ENCODE results near the gene AFAP1L1.

Gene AFAP1L1

GRCh38 chr5:149386166-149386565 is 114.5 kb downstream of the AFAP1L1 start:
- Histone ChIP-seq H3K14ac (ENCODE audit: low read length) (no peak overlapping the region), H3K23ac (ENCODE audit: low read depth, low read length, poor library complexity) (no peak overlapping the region), H2BK12ac (ENCODE audit: low read length) (no peak overlapping the region), H3K4me1 (ENCODE audit: control insufficient read depth in 2 of 2, insufficient read depth in 1 of 2, low read depth in 1 of 2, low read length in 2 of 2) (peaks cover 8% of the 10 kb centered on the region in 2 donors), H4K91ac (ENCODE audit: low read depth, low read length, poor library complexity) (no peak overlapping the region), H3K4me2 (ENCODE audit: insufficient read depth, low read length, poor library complexity, severe bottlenecking) (no peak overlapping the region), H3K4me3 (ENCODE audit: low read length in 2 of 2) (no peak overlapping the region), H3K9me3 (replicated peaks in 1 of 2; ENCODE audit: control insufficient read depth in 2 of 2, insufficient read depth in 1 of 2, low read depth in 1 of 2, low read length in 2 of 2) (peaks cover 3 to 4% of the 10 kb centered on the region in 2 donors), H2BK5ac (ENCODE audit: low read length) (no peak overlapping the region), H3K27ac (replicated peaks; ENCODE audit: low read length) (no peak overlapping the region), H3K79me1 (ENCODE audit: low read depth, low read length) (no peaks in the 10 kb centered on the region), H4K8ac (ENCODE audit: low read depth, low read length) (no peak overlapping the region), H3K9ac (ENCODE audit: low read depth, low read length, poor library complexity) (no peak overlapping the region), H3K36me3 (replicated peaks in 1 of 2; ENCODE audit: control insufficient read depth in 2 of 2, insufficient read depth in 2 of 2, low read length in 2 of 2) (no peaks in the 10 kb centered on the region), H2AK5ac (ENCODE audit: low read depth, low read length) (no peak overlapping the region), H3K27me3 (ENCODE audit: control insufficient read depth in 3 of 3, insufficient read depth in 3 of 3, low read depth in 1 of 3, low read length in 3 of 3) (no peaks in the 10 kb centered on the region), H2BK15ac (ENCODE audit: low read length) (no peak overlapping the region), H2BK120ac (ENCODE audit: low read depth, low read length) (no peak overlapping the region), H2AFZ (ENCODE audit: low read length) (no peak overlapping the region), H3K4ac (ENCODE audit: low read length) (no peak overlapping the region), H3K18ac (ENCODE audit: low read length) (no peak overlapping the region)
- no peak for DNase-seq (ENCODE audit: low spot score)
- no CpG with 5 or more reads among the region's 5 CpGs for WGBS, 2 donors (ENCODE audit: extremely low coverage in 2 of 2, insufficient read length in 2 of 2, insufficient replicate concordance in 1 of 2)

DNA sequence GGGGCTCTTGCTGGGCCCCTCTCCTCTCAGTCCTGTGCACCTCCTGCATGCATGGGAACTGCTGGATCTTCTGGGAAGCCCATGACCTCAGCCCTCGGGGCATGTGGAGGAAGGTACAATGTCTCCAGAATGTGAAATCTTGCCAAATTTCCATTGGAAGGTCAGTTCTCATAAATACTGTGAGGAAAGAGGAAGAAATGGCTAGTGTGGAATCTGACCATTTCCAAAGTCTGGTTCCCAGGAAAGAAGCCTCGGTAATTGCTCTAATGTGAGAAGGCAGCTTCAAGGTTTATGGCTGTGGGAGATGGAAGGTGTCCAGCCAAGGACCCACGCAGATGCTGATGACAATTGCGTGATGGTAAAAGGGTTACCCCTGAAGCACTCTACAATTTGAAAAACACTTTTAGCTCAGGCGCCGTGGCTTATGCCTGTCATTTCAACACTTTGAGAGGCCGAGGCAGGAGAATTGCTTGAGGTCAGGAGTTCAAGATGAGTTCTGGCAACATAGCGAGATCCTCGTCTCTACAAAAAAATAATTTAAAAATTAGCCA is 115.5 kb downstream of the AFAP1L1 start:
- H3K4ac ChIP-seq (ENCODE audit: low read length), result no peak overlapping the region
- no peak overlapping the region for H3K18ac ChIP-seq (ENCODE audit: low read length)
- H4K8ac ChIP-seq (ENCODE audit: low read depth, low read length), result no peak overlapping the region
- no peaks in the 10 kb centered on the region for H3K79me1 ChIP-seq (ENCODE audit: low read depth, low read length)
- H3K14ac ChIP-seq (ENCODE audit: low read length), result no peak overlapping the region
- no peak overlapping the region for H3K27ac ChIP-seq (replicated peaks; ENCODE audit: low read length)
- no peak overlapping the region for H2AK5ac ChIP-seq (ENCODE audit: low read depth, low read length)
- peaks cover under 1 to 2% of the 10 kb centered on the region in 2 donors for H3K4me1 ChIP-seq (ENCODE audit: control insufficient read depth in 2 of 2, insufficient read depth in 1 of 2, low read depth in 1 of 2, low read length in 2 of 2)
- H4K91ac ChIP-seq (ENCODE audit: low read depth, low read length, poor library complexity), result no peak overlapping the region
- peaks cover 3 to 4% of the 10 kb centered on the region in 2 donors for H3K9me3 ChIP-seq (replicated peaks in 1 of 2; ENCODE audit: control insufficient read depth in 2 of 2, insufficient read depth in 1 of 2, low read depth in 1 of 2, low read length in 2 of 2)
- H2BK5ac ChIP-seq (ENCODE audit: low read length), result no peak overlapping the region
- WGBS, 2 donors (ENCODE audit: extremely low coverage in 2 of 2, insufficient read length in 2 of 2, insufficient replicate concordance in 1 of 2), result no CpG with 5 or more reads among the region's 9 CpGs
- H3K23ac ChIP-seq (ENCODE audit: low read depth, low read length, poor library complexity), result no peak overlapping the region
- no peak overlapping the region for H2AFZ ChIP-seq (ENCODE audit: low read length)
- H2BK15ac ChIP-seq (ENCODE audit: low read length), result no peak overlapping the region
- no peak overlapping the region for H2BK12ac ChIP-seq (ENCODE audit: low read length)
- DNase-seq (ENCODE audit: low spot score), result no peak
- H3K4me2 ChIP-seq (ENCODE audit: insufficient read depth, low read length, poor library complexity, severe bottlenecking), result no peak overlapping the region
- no peak overlapping the region for H3K4me3 ChIP-seq (ENCODE audit: low read length in 2 of 2)
- no peak overlapping the region for H2BK120ac ChIP-seq (ENCODE audit: low read depth, low read length)
- no peaks in the 10 kb centered on the region for H3K27me3 ChIP-seq (ENCODE audit: control insufficient read depth in 3 of 3, insufficient read depth in 3 of 3, low read depth in 1 of 3, low read length in 3 of 3)
- H3K9ac ChIP-seq (ENCODE audit: low read depth, low read length, poor library complexity), result no peak overlapping the region
- H3K36me3 ChIP-seq (replicated peaks in 1 of 2; ENCODE audit: control insufficient read depth in 2 of 2, insufficient read depth in 2 of 2, low read length in 2 of 2), result no peaks in the 10 kb centered on the region

DNA sequence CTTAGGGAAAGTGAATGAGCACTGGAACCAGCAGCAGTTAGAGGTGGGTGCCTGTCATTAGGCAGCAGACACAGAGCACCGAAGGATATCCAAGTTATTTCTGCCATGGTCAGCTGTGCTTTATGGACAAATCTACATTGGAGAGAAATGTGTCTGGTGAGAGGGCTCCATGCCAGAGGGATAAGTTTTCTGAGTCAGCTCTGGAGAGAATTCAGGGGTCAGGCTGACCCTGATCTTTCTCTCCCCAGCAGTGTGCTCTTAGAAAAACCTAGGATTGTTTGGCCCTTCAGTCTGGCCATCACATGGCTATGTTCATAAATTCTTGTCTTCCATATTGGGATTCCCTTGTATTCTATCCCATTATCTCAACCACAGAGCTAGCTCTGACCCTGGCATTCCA is 116.3 kb downstream of the AFAP1L1 start:
- H3K9me3 ChIP-seq (replicated peaks in 1 of 2; ENCODE audit: control insufficient read depth in 2 of 2, insufficient read depth in 1 of 2, low read depth in 1 of 2, low read length in 2 of 2), result peaks cover 3 to 4% of the 10 kb centered on the region in 2 donors
- no peak overlapping the region for H3K4me3 ChIP-seq (ENCODE audit: low read length in 2 of 2)
- no peak overlapping the region for H4K8ac ChIP-seq (ENCODE audit: low read depth, low read length)
- no peak overlapping the region for H3K9ac ChIP-seq (ENCODE audit: low read depth, low read length, poor library complexity)
- no peaks in the 10 kb centered on the region for H3K27me3 ChIP-seq (ENCODE audit: control insufficient read depth in 3 of 3, insufficient read depth in 3 of 3, low read depth in 1 of 3, low read length in 3 of 3)
- no CpG with 5 or more reads among the region's 1 CpG for WGBS, 2 donors (ENCODE audit: extremely low coverage in 2 of 2, insufficient read length in 2 of 2, insufficient replicate concordance in 1 of 2)
- H3K4me1 ChIP-seq (ENCODE audit: control insufficient read depth in 2 of 2, insufficient read depth in 1 of 2, low read depth in 1 of 2, low read length in 2 of 2), result peaks cover 0 to 2% of the 10 kb centered on the region in 2 donors
- H2BK12ac ChIP-seq (ENCODE audit: low read length), result no peak overlapping the region
- no peaks in the 10 kb centered on the region for H3K36me3 ChIP-seq (replicated peaks in 1 of 2; ENCODE audit: control insufficient read depth in 2 of 2, insufficient read depth in 2 of 2, low read length in 2 of 2)
- no peak for DNase-seq (ENCODE audit: low spot score)
- H3K4ac ChIP-seq (ENCODE audit: low read length), result no peak overlapping the region
- no peak overlapping the region for H2BK120ac ChIP-seq (ENCODE audit: low read depth, low read length)
- H3K4me2 ChIP-seq (ENCODE audit: insufficient read depth, low read length, poor library complexity, severe bottlenecking), result no peak overlapping the region
- no peaks in the 10 kb centered on the region for H3K79me1 ChIP-seq (ENCODE audit: low read depth, low read length)
- no peak overlapping the region for H3K14ac ChIP-seq (ENCODE audit: low read length)
- H2BK15ac ChIP-seq (ENCODE audit: low read length), result no peak overlapping the region
- H2AK5ac ChIP-seq (ENCODE audit: low read depth, low read length), result no peak overlapping the region
- no peak overlapping the region for H2BK5ac ChIP-seq (ENCODE audit: low read length)
- no peak overlapping the region for H3K23ac ChIP-seq (ENCODE audit: low read depth, low read length, poor library complexity)
- H4K91ac ChIP-seq (ENCODE audit: low read depth, low read length, poor library complexity), result no peak overlapping the region
- no peak overlapping the region for H2AFZ ChIP-seq (ENCODE audit: low read length)
- no peak overlapping the region for H3K18ac ChIP-seq (ENCODE audit: low read length)
- no peak overlapping the region for H3K27ac ChIP-seq (replicated peaks; ENCODE audit: low read length)

DNA sequence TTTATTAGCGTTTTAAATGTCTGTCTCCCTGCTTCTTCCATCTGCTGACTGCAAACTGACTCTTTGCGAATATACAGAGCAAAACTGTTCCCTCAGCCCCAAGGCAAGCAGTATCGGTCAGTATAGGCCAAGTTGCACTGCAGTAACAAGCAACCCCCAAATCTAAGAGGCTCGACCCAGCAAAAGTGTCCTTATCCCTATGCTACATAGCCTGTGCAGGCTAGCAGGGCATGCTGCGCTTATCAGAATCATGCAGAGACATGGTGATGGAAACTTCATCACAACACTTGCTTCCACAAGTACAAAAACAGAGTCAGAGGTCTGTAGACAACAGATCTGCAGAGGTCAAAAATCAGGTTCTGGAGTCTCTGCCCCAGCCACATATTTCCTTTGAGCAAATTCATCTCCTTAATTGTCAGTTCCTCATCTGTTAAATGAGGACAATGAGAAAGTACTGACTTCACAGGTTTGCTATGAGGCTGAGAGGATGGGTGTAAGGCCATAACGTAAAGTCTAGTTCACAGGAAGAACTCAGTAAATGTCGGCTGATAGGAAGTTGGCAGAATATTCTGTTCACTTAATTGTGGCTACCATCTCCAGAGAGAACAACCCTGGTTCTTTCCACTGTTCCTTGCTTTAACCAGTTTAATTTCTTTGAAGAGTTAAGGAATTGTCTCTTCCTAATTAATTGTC is 117.0 kb downstream of the AFAP1L1 start:
- Histone ChIP-seq H4K8ac (ENCODE audit: low read depth, low read length) (no peak overlapping the region), H4K91ac (ENCODE audit: low read depth, low read length, poor library complexity) (no peak overlapping the region), H3K4me1 (ENCODE audit: control insufficient read depth in 2 of 2, insufficient read depth in 1 of 2, low read depth in 1 of 2, low read length in 2 of 2) (peaks cover 0 to 2% of the 10 kb centered on the region in 2 donors), H3K27me3 (ENCODE audit: control insufficient read depth in 3 of 3, insufficient read depth in 3 of 3, low read depth in 1 of 3, low read length in 3 of 3) (no peaks in the 10 kb centered on the region), H3K27ac (replicated peaks; ENCODE audit: low read length) (no peak overlapping the region), H2BK15ac (ENCODE audit: low read length) (no peak overlapping the region), H2BK5ac (ENCODE audit: low read length) (no peak overlapping the region), H3K4me2 (ENCODE audit: insufficient read depth, low read length, poor library complexity, severe bottlenecking) (no peak overlapping the region), H3K4me3 (ENCODE audit: low read length in 2 of 2) (no peak overlapping the region), H2AFZ (ENCODE audit: low read length) (no peak overlapping the region), H2BK120ac (ENCODE audit: low read depth, low read length) (no peak overlapping the region), H3K9ac (ENCODE audit: low read depth, low read length, poor library complexity) (no peak overlapping the region), H2BK12ac (ENCODE audit: low read length) (no peak overlapping the region), H3K14ac (ENCODE audit: low read length) (no peak overlapping the region), H2AK5ac (ENCODE audit: low read depth, low read length) (no peak overlapping the region), H3K79me1 (ENCODE audit: low read depth, low read length) (no peaks in the 10 kb centered on the region), H3K4ac (ENCODE audit: low read length) (no peak overlapping the region), H3K18ac (ENCODE audit: low read length) (no peak overlapping the region), H3K23ac (ENCODE audit: low read depth, low read length, poor library complexity) (no peak overlapping the region), H3K36me3 (replicated peaks in 1 of 2; ENCODE audit: control insufficient read depth in 2 of 2, insufficient read depth in 2 of 2, low read length in 2 of 2) (no peaks in the 10 kb centered on the region), H3K9me3 (replicated peaks in 1 of 2; ENCODE audit: control insufficient read depth in 2 of 2, insufficient read depth in 1 of 2, low read depth in 1 of 2, low read length in 2 of 2) (peaks cover 3 to 4% of the 10 kb centered on the region in 2 donors)
- DNase-seq (ENCODE audit: low spot score), result no peak
- WGBS, 2 donors (ENCODE audit: extremely low coverage in 2 of 2, insufficient read length in 2 of 2, insufficient replicate concordance in 1 of 2), result no CpG with 5 or more reads among the region's 7 CpGs
